Suprapubic skin (tissue), 4 donors: Measurements from ENCODE around the gene ARID1B.

Source experiments
- EP300 ChIP-seq: sonication (generic); formaldehyde crosslinking; IDR thresholded peaks from one replicate; pipeline ENCODE4 v1.6.1; 2017; ENCODE audit warnings: antibody characterized with exemption
- POLR2A ChIP-seq, 2 donors: fragments of 450-650 bp; IDR thresholded peaks; one replicate each; pipeline ENCODE4 v1.6.1; 2017; ENCODE audit warnings: antibody characterized with exemption in 2 of 2, mild to moderate bottlenecking in 2 of 2, moderate library complexity in 2 of 2
- POLR2AphosphoS5 ChIP-seq, 3 donors: sonication (generic); formaldehyde crosslinking; IDR thresholded peaks; one replicate each; pipeline ENCODE4 v1.6.1; 2017; ENCODE audit warnings: antibody characterized with exemption in 3 of 3
- TF ChIP-seq, protein P1 (sequence below), 2 donors: fragments of 200-600 bp in 1 of 2; fragments of 450-650 bp in 1 of 2; sonication (generic) in 1 of 2; IDR thresholded peaks; one replicate each; pipeline ENCODE4 v1.5.1; 2016 to 2019; ENCODE audit warnings: antibody characterized with exemption in 2 of 2, mild to moderate bottlenecking in 1 of 2, moderate library complexity in 1 of 2

DNA sequence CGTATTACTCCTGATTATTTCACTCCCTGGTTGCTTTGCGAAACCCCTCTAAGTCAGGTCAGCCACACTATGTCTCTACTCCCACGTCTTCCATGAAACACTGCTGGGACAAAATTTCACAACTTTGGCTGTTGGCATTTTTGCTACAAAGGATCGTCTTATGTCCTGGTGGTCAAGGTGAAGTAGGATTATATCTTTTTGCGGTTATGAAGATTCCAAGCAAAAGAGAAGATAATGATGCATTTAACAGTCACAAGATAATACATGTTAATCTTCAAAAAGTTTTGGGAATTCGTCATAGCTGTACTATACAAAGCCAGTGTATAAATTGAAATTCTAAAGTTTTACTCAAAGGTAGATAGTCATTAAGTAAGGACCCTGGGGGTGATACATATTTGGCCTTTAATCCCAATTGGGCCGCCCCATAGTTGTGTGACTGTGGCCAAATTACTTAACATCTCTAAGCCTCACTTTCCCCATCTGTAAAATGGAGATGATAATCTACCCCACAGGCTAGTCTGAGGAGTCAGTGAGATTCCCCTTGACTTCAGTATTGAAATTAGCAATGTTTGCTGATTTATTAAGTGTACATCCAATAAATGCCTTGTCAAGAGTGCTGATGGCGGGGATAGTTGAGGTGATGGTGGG, 212.1 kb downstream of the ARID1B start:
- TF ChIP-seq, protein P1, sequence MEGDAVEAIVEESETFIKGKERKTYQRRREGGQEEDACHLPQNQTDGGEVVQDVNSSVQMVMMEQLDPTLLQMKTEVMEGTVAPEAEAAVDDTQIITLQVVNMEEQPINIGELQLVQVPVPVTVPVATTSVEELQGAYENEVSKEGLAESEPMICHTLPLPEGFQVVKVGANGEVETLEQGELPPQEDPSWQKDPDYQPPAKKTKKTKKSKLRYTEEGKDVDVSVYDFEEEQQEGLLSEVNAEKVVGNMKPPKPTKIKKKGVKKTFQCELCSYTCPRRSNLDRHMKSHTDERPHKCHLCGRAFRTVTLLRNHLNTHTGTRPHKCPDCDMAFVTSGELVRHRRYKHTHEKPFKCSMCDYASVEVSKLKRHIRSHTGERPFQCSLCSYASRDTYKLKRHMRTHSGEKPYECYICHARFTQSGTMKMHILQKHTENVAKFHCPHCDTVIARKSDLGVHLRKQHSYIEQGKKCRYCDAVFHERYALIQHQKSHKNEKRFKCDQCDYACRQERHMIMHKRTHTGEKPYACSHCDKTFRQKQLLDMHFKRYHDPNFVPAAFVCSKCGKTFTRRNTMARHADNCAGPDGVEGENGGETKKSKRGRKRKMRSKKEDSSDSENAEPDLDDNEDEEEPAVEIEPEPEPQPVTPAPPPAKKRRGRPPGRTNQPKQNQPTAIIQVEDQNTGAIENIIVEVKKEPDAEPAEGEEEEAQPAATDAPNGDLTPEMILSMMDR (IDR thresholded peaks at IDR 0.05) = no peak
- no peak for TF ChIP-seq POLR2AphosphoS5 (IDR thresholded peaks at IDR 0.05)
- TF ChIP-seq EP300 = no peak
- TF ChIP-seq POLR2A (IDR thresholded peaks at IDR 0.05) = no peak
